ENCODE measurements around the gene FBXO41. TPM values are rescaled to one million over a fixed set of nuclear protein-coding genes. Genes with fewer than 3 reads are reported as not detected.

Gene FBXO41
- total and polyA plus RNA-seq, 9 of the 15 experiments (the other 6 are each of a cell fraction or from before 2014, with no cell fraction given): 0.21 to 8.2 (median 3.5) TPM

DNA sequence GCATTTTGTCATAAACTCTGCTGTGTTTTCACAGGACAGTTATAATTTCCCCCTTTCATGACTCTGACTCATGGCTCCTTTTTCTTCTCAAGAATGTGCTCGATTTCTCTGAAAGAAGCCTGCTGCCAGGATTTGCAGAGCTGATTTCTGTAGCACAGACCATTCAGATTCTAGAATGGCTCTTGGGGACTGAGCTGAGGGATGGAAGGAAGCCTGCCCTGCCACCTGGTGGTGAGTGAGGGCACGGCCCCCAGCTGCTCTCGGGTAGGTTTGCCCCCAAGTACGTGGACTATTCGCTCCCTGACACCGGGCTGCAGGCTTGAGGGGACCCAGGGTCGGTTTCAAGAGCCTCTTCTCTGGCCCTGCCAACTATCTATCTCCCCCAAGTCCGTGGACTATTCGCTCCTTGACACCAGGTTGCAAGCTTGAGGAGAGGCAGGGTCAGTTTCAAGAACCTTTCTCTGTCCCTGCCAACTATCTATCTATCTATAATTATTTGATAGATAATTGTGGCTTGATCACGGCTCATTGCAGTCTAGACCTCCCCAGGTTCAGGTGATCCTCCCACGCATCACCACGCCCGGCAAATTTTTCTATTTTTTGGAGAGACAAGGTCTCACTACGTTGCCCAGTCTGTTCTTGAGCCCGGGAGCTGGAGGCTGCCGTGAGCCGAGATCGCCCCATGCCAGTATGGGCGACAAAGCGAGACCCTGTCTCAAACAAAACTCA is 71.7 kb downstream of the FBXO41 start:
- intact Hi-C loops (cut with micrococcal nuclease) (loop anchor here (1.0 to 2.0 kb wide), 2 partner anchors 35 to 48 kb away; no protein-coding TSS in a partner anchor), in situ Hi-C loops (cut with MboI) (no loop called here)
- Histone ChIP-seq H3K4me2 (ENCODE audit: insufficient read depth, low read length) (peak overlapping the region; percentile 94), H3K27ac (ENCODE audit: extremely low read depth, low read depth, low read length) (no peak overlapping the region), H2AFZ (ENCODE audit: low read depth, low read length) (peak overlapping the region; percentile 96), H3K4me3 (no peak overlapping the region), H3K9me3 (replicated peaks; ENCODE audit: control insufficient read depth, insufficient read depth, low read depth, low read length) (no peaks in the 10 kb centered on the region), H3K36me3 (ENCODE audit: control insufficient read depth, insufficient read depth, low read length) (no peaks in the 10 kb centered on the region), H3K9ac (ENCODE audit: insufficient read depth in 1 of 2, low read depth in 2 of 2, low read length in 2 of 2) (peak overlapping the region; percentile 8 to 94; a peak in 2 of 4 replicates), H4K20me1 (replicated peaks; ENCODE audit: control insufficient read depth, insufficient read depth, low read length) (no peaks in the 10 kb centered on the region), H3K27me3 (ENCODE audit: control insufficient read depth in 2 of 2, insufficient read depth in 2 of 2, low read length in 2 of 2) (no peaks in the 10 kb centered on the region), H3K79me2 (ENCODE audit: control insufficient read depth, insufficient read depth, low read length) (peaks cover 36% of the 10 kb centered on the region), H3K9me1 (ENCODE audit: control insufficient read depth, insufficient read depth, low read length) (no peaks in the 10 kb centered on the region), H3K4me1 (replicated peaks in 1 of 2; ENCODE audit: control insufficient read depth in 2 of 2, insufficient read depth in 2 of 2, low read length in 2 of 2) (peaks cover 15 to 23% of the 10 kb centered on the region in 2 experiments; a peak in 4 of 5 replicates)
- CTCF ChIA-PET (ENCODE audit: low intra/inter-chr PET ratio): interaction anchor here (0.7 to 1.7 kb wide), 3 partner anchors 35 to 320 kb away, joined by 3 to 7 read pairs (median 7); no protein-coding TSS in a partner anchor
- WGBS (ENCODE audit: insufficient coverage, low coverage, missing lambda C conversion rate): 23% methylated on average over 20 of the region's 20 CpGs
- ATAC-seq (peak; percentile 84), DNase-seq (ENCODE audit: extremely low read depth in 1 of 4, low spot score in 3 of 4) (peak; percentile 76 to 84 (median 80)), FAIRE-seq (peak; percentile 86)
- POLR2A ChIA-PET: interaction anchor here (0.6 to 2.1 kb wide), 8 partner anchors 10 to 307 kb away, joined by 3 to 16 read pairs (median 4); partner anchors contain the start of genes CCT7 and NOTO
- no TSS peak for BruUV-seq (replicated peaks)
- TF ChIP-seq, protein P1, sequence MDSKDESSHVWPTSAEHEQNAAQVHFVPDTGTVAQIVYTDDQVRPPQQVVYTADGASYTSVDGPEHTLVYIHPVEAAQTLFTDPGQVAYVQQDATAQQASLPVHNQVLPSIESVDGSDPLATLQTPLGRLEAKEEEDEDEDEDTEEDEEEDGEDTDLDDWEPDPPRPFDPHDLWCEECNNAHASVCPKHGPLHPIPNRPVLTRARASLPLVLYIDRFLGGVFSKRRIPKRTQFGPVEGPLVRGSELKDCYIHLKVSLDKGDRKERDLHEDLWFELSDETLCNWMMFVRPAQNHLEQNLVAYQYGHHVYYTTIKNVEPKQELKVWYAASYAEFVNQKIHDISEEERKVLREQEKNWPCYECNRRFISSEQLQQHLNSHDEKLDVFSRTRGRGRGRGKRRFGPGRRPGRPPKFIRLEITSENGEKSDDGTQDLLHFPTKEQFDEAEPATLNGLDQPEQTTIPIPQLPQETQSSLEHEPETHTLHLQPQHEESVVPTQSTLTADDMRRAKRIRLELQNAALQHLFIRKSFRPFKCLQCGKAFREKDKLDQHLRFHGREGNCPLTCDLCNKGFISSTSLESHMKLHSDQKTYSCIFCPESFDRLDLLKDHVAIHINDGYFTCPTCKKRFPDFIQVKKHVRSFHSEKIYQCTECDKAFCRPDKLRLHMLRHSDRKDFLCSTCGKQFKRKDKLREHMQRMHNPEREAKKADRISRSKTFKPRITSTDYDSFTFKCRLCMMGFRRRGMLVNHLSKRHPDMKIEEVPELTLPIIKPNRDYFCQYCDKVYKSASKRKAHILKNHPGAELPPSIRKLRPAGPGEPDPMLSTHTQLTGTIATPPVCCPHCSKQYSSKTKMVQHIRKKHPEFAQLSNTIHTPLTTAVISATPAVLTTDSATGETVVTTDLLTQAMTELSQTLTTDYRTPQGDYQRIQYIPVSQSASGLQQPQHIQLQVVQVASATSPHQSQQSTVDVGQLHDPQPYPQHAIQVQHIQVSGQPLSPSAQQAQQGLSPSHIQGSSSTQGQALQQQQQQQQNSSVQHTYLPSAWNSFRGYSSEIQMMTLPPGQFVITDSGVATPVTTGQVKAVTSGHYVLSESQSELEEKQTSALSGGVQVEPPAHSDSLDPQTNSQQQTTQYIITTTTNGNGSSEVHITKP (IDR thresholded peaks at IDR 0.05; ENCODE audit: partially characterized antibody): peak; percentile 37
- TF ChIP-seq, protein P2, sequence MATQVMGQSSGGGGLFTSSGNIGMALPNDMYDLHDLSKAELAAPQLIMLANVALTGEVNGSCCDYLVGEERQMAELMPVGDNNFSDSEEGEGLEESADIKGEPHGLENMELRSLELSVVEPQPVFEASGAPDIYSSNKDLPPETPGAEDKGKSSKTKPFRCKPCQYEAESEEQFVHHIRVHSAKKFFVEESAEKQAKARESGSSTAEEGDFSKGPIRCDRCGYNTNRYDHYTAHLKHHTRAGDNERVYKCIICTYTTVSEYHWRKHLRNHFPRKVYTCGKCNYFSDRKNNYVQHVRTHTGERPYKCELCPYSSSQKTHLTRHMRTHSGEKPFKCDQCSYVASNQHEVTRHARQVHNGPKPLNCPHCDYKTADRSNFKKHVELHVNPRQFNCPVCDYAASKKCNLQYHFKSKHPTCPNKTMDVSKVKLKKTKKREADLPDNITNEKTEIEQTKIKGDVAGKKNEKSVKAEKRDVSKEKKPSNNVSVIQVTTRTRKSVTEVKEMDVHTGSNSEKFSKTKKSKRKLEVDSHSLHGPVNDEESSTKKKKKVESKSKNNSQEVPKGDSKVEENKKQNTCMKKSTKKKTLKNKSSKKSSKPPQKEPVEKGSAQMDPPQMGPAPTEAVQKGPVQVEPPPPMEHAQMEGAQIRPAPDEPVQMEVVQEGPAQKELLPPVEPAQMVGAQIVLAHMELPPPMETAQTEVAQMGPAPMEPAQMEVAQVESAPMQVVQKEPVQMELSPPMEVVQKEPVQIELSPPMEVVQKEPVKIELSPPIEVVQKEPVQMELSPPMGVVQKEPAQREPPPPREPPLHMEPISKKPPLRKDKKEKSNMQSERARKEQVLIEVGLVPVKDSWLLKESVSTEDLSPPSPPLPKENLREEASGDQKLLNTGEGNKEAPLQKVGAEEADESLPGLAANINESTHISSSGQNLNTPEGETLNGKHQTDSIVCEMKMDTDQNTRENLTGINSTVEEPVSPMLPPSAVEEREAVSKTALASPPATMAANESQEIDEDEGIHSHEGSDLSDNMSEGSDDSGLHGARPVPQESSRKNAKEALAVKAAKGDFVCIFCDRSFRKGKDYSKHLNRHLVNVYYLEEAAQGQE (IDR thresholded peaks at IDR 0.05; ENCODE audit: borderline replicate concordance): peak; percentile 54
- TF ChIP-seq, protein P2 (CRISPR knock-in tag; IDR thresholded peaks at IDR 0.05; ENCODE audit: low read depth): no peak
- no peak for TF ChIP-seq EWSR1 (IDR thresholded peaks at IDR 0.05; ENCODE audit: borderline replicate concordance, low read depth, partially characterized antibody)
- TF ChIP-seq EP400 (IDR thresholded peaks at IDR 0.05): no peak
- TF ChIP-seq RAD21 (CRISPR knock-in tag; conservative IDR thresholded peaks at IDR 0.05 in 1 of 2, IDR thresholded peaks at IDR 0.05 in 1 of 2): peak; percentile 59 to 70
- TF ChIP-seq KDM4B (IDR thresholded peaks at IDR 0.05; ENCODE audit: borderline replicate concordance in 2 of 2, low read depth in 1 of 2): no peak
